Measurements from ENCODE around the gene KAZN.

Gene KAZN

DNA sequence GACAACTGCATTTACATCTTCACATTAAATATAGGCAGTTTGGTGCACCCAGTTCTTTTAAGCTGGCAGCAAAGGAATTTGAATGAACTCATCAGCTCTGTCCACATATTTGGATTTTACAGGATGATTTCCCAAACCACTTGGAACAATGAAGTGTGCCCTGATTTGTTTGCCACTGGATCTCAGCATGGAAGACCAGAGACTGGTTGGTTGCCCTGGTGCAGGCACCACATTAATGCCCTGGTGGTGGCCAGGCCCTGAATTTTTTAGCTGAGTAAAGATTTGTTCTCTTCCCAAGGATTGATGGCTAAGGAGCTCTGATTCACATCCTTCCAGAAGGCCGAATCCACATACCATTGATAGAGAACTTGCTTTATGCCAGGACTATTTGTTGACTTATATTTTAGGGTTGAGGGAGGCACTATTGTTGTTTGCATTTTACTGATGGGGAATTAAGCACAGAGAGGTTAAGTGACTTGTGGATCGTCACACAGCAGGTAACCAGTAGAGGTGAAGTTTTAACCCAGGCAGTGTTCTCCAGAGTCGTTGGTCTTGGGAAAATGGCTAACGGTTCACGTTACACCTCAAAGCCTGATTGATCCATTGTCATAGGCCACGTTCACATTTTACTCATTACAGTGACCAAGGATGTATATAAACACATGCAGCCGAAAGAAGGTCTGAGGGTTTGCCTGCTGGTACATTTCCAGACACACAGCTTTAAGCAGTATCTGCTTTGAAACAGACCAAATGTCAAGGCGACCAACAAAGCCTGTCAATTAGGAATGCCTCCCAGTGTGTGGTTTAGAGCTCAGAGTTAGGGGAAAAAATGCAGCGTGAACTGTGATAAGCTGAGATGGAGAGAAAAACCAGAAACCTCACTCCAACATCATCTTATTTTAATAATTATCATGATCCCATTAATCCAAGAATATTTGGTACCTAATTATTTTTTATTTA, 50.7 kb downstream of the KAZN start:
- no peak for DNase-seq

DNA sequence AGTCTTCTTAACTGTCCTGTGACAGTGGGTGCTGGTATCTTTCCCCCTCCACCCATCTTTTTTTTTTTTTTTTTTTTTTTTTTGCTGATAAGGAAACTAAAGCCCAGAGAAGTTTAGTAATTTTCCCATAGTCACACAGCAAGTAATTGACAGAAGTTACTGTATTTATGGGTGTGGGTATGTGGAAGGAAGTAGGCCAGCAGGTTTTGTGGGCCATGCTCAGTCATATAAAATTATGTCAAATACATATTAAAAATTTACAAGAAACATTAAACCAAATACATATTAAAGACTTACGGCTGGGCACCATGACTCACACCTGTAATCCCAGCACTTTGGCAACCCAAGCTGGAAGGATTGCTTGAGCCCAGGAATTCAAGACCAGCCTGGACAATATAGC, 51.5 kb downstream of the KAZN start:
- DNase-seq, result no peak

DNA sequence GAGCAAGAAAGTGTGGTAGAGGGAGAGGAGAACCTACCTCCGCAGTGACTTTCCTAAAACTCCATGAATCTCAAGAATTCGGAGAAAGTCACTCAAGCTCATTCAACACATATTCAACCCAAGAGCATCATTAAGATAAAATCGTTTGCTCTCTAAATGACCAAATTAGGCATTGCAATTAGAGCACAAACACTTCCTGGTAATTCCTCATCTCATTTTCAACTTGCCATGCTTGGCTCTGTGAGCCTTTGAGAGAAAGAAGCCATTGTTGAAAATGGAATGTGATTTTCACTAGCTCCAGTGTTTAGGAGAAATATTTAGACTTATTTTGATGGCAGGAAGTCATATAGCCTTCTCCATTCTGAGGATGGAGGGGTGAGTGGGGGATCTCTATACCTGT, 52.5 kb downstream of the KAZN start:
- DNase-seq, result no peak

- DNase-seq, result no peak
These were observed 54.4 kb downstream of the KAZN start for GRCh38 chr1:14652840-14653239.

DNA sequence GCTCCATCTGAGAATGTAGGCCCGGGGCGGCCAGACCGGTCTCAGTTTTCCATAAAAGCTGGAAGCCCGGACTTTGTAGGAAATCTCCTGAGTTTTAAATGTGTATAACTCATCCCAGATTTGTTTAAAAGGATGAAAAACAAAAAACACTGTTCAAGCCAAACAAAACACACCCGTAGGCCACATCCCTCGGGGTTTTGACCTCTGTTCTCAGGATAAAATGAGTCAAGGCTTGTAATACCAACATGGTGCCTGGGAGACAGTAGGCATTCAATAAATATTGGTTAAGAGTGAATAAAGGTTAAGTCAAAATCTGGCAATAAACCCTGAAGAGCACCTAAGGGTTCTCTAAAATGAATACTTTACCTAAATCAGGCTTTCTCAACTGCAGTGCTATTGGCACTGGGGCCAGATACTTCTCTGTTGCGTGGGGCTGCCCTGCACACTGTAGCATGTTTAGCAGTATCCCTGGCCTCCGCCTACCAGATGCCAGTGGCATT, 55.0 kb downstream of the KAZN start:
- DNase-seq, result no peak

- no peak for DNase-seq
These were observed 56.1 kb downstream of the KAZN start for GRCh38 chr1:14654554-14654953.

- DNase-seq, result no peak
These were observed 56.9 kb downstream of the KAZN start for GRCh38 chr1:14655385-14655784.

- no peak for DNase-seq
These were observed 58.0 kb downstream of the KAZN start for GRCh38 chr1:14656384-14656937.

- DNase-seq, result no peak
These were observed 60.2 kb downstream of the KAZN start for GRCh38 chr1:14658642-14659041.

DNA sequence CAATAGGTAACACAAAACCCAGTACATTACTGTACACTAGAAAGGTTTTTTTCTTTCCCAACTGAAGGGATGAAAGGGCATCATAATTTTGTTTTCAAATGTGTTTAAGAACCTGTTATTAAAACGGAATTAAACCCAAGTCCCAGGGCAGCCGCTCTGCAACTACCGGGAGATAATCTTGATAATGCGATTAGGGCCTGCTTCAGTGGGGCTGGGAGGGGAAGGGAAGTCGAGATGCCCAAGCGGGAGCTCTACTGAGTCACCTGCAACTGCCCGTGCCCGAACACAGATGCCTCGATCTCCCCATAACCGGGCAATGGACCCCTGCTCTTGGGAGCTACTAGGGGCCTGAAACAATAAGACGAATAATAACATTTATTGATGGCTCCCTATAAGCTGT, 61.4 kb downstream of the KAZN start:
- DNase-seq, result no peak

GRCh38 chr1:14660801-14661200, 62.3 kb downstream of the KAZN start:
- no peak for DNase-seq

GRCh38 chr1:14661222-14661621, 62.7 kb downstream of the KAZN start:
- no peak for DNase-seq

- no peak for DNase-seq
These were observed 63.6 kb downstream of the KAZN start for GRCh38 chr1:14662116-14662515.

- no peak for DNase-seq
These were observed 65.3 kb downstream of the KAZN start for GRCh38 chr1:14663773-14664172.

GRCh38 chr1:14666373-14666772, 67.9 kb downstream of the KAZN start:
- DNase-seq, result no peak

DNA sequence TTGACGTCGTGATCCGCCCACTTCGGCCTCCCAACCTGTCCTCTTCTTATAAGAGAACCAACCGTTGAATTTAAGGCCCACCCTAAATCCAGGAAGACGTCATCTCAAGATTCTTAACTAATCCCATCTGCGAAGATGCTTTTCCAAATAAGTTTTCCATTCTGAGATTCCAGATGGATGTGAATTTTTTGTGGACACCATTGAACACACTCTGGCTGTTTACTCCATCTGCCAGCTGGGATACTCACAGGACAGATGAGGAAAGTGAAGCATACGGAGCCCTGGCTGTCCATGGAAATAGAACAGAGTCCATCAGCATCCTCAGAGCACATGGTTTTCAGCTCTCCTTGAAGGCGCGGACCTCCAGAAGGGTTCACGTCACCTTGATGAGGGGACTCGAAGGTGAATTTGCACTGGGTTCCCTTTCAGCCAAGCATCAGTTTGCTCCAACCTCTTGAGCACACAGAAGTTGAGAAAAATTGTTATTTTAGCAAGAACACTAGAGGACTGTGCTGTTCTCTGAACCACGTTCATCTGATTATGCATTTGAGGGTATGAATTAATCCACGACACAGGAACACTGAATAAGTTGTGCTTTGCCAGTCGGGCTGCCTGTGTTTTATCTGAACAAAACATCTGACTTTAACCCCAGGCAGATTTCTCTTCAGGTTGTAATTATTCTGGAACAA, 68.6 kb downstream of the KAZN start:
- DNase-seq, result no peak

- DNase-seq, result no peak
These were observed 69.1 kb downstream of the KAZN start for GRCh38 chr1:14667651-14667984.

DNA sequence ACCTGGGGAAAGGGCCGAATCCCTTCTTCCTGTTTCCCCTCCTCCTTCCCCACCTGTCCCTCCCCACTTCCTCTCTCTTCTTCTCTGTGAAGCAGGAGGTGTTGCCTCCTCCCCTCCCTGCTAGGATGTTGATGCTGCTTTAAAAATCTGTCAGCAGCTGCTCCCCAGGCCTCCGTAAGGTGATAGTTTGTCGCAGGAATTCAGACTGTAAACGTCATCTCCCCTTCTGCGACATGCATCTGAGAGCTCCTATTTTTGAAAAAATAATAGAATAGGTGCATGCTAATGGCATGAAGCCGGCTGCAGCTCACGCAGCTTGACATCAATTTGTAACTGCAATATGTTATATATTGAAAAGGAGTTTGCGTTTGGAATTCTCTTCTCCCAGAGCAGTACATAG, 70.1 kb downstream of the KAZN start:
- DNase-seq, result no peak

DNA sequence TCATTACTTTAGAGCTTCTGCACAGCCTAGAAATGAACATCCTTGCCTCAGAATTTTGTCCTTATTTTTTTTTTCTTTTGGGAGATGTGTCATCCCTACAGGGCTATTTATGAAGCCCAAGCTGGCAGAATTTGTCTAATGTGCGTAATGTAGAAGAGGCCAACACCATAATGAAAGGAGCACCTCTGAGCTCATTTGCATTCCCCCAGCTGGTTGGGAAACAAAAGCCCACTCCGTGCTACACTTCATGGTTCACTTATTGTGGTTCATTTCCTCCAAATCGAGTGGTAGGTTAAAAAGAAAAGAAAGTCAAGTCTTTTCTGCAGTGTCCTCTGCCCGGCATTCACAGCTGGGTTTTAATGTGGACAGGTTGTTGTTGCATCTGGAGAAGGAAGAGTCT, 73.5 kb downstream of the KAZN start:
- DNase-seq, result no peak

DNA sequence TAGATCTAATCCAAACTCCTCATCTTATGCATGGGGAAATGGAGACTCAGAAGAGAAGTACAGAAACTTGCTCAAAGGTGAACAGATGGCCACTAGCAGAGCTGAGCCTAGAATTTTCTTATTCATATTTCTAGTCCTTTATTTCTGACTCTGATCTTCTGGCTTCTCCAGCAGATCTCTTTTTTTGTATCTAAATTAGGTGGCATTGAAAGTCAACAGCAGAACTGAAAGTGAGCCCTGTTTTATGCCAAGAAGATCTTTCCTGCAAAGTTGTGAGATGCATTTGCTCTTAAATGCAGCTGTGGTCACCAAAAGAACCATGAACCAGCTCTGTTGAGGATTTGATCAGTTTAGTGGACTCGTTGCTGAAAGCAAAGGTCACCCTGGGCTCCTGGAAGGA, 75.5 kb downstream of the KAZN start:
- no peak for DNase-seq

GRCh38 chr1:14676400-14676799, 77.9 kb downstream of the KAZN start:
- DNase-seq, result no peak

DNA sequence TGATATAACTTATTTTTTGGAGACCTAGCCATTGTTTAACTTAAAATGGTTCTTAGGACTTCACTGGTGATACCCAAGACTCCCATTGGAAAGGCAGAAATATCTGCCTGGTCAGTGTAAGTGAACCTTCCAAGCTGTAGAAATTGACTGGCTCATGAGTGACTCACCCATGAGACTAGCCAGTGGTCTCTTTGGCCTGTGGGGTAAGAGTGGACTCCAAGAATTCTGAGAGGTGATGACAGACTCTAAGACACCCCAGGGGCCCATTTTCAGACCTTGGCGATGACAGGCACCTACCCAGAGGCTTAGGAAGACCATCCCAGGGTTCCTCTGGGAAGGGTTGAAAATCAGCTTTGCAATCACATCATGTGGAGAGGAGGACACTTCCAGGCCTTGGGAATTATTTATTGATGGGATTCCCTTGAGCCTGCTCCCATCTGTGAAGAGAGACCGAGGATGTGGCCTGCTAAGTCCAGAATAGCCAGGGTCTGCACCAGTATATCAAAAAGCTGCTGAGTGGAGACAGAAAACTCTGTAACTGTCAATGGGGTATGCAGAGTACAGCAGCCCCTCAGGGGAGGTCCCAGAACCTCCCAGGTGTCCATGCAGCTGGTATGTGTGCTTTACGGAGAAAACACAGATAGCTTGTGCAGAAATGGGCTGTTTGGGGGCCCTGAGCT, 78.9 kb downstream of the KAZN start:
- DNase-seq, result no peak

GRCh38 chr1:14678011-14678638, 79.6 kb downstream of the KAZN start:
- DNase-seq, result no peak
